Panc1 (cell line): ENCODE data around the gene RNF34.

Source experiments
- POLR2AphosphoS5 ChIP-seq: IDR thresholded peaks from 2 replicates; pipeline ENCODE4 v1.6.1; 2012; ENCODE audit warnings: mild to moderate bottlenecking, low read depth, low read length, moderate library complexity
- REST ChIP-seq, 2 experiments: IDR thresholded peaks; 2 replicates each; pipeline ENCODE4 v1.6.1; 2011 to 2012; ENCODE audit warnings: low read depth in 2 of 2, control low read depth in 1 of 2, low read length in 1 of 2, mild to moderate bottlenecking in 1 of 2, moderate library complexity in 1 of 2; ENCODE audit not compliant: insufficient read depth in 1 of 2
- SIN3A ChIP-seq: IDR thresholded peaks from 2 replicates; pipeline ENCODE4 v1.6.1; 2012; ENCODE audit warnings: low read depth, mild to moderate bottlenecking, low read length, moderate library complexity, borderline replicate concordance; ENCODE audit not compliant: insufficient read depth
- TCF7L2 ChIP-seq: IDR thresholded peaks from 2 replicates; pipeline ENCODE4 v1.6.1; 2011; ENCODE audit warnings: mild to moderate bottlenecking, low read depth, low read length, inconsistent platforms
- TF ChIP-seq, protein P1 (sequence below): fragments of 450-650 bp; IDR thresholded peaks from 2 replicates; pipeline ENCODE4 v1.5.1; 2017; ENCODE audit warnings: mild to moderate bottlenecking

DNA sequence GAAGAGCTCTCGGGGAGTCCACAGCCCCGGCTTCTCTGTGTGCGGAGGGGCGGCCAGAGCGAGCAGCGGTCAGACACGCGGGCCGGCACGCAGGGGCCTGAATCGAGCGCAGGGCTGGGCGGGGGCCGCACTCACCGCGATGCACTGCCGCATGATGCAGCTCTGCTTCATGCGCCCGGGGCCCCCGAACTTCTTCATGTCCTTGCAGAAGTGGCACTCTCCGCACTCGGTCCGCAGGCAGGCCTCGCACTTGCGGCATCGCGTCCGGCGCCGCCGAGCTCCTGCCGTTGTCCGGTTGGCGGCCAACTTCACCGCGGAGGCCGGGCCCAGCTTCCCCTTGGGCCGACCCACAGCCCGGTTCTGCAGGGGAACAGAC, 53.1 kb downstream of the RNF34 start:
- TF ChIP-seq REST (IDR thresholded peaks at IDR 0.05; ENCODE audit: insufficient read depth in 1 of 2, low read depth in 2 of 2, low read length in 1 of 2) (no peak), SIN3A (no peak), POLR2AphosphoS5 (no peak), TCF7L2 (no peak)
- TF ChIP-seq, protein P1, sequence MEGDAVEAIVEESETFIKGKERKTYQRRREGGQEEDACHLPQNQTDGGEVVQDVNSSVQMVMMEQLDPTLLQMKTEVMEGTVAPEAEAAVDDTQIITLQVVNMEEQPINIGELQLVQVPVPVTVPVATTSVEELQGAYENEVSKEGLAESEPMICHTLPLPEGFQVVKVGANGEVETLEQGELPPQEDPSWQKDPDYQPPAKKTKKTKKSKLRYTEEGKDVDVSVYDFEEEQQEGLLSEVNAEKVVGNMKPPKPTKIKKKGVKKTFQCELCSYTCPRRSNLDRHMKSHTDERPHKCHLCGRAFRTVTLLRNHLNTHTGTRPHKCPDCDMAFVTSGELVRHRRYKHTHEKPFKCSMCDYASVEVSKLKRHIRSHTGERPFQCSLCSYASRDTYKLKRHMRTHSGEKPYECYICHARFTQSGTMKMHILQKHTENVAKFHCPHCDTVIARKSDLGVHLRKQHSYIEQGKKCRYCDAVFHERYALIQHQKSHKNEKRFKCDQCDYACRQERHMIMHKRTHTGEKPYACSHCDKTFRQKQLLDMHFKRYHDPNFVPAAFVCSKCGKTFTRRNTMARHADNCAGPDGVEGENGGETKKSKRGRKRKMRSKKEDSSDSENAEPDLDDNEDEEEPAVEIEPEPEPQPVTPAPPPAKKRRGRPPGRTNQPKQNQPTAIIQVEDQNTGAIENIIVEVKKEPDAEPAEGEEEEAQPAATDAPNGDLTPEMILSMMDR: no peak
